K562 (cell line): Measurements from ENCODE around the gene INHBE. TPM values are rescaled to one million over a fixed set of nuclear protein-coding genes. Genes with fewer than 3 reads are reported as not detected.

Source experiments
- ATAC-seq: fragments of 200-7000 bp; cut with Tn5 transposase; 3 replicates; pipeline ENCODE4 v1.9.1; 2020; ENCODE audit warnings: moderate library complexity
- BruUV-seq: library from RNA; stranded (reverse); fragments of 400-500 nt; replicated peaks from 2 replicates; lab custom pipeline; 2021; lab: Mats Ljungman, UMichigan
- CTCF ChIA-PET: fragments of 300-600 bp; formaldehyde crosslinking; extraction: SDS; loops from one replicate; lab custom pipeline; 2021; ENCODE audit warnings: low intra/inter-chr PET ratio; lab: Yijun Ruan, JAX
- POLR2A ChIA-PET: fragments of 300-600, 350-650 bp; sonication (Branson Sonifier 250); formaldehyde crosslinking; extraction: SDS; loops from one replicate; lab custom pipeline; 2021; ENCODE audit warnings: antibody characterized with exemption, inconsistent platforms; lab: Yijun Ruan, JAX
- DNase-seq, 4 experiments: peaks; one replicate each; pipeline versions ENCODE4 v3.0.0 to v3.0.0-alpha.2; 2011 to 2018; ENCODE audit warnings: low spot score in 3 of 4, mixed read lengths in 3 of 4; ENCODE audit errors: extremely low read depth in 1 of 4
- FAIRE-seq: peaks from 2 replicates; lab custom pipeline; 2011; peaks lifted over from hg19 to GRCh38; lab: Jason Lieb, UNC
- H2AFZ ChIP-seq: 2 replicates; pipeline ENCODE4 v1.6.0; 2011; ENCODE audit warnings: low read depth, low read length, control low read depth, inconsistent platforms
- H3K27ac ChIP-seq: fragments of 200-600 bp; 3 replicates; pipeline ENCODE4 v1.8.0; 2011; ENCODE audit warnings: low read depth, mild to moderate bottlenecking, control low read depth, inconsistent platforms, low read length, moderate library complexity, mixed read lengths; ENCODE audit errors: extremely low read depth
- H3K27me3 ChIP-seq, 2 experiments: fragments of 300-600 bp in 1 of 2; 2 replicates in 1 of 2; 3 replicates in 1 of 2; pipeline versions ENCODE4 v1.6.0 to v1.8.0; 2011; ENCODE audit warnings: inconsistent platforms in 2 of 2, low read length in 2 of 2, mild to moderate bottlenecking in 1 of 2, mixed read lengths in 1 of 2, moderate library complexity in 1 of 2; ENCODE audit not compliant: control insufficient read depth in 2 of 2, insufficient read depth in 2 of 2
- H3K36me3 ChIP-seq: fragments of 300-600 bp; 3 replicates; pipeline ENCODE4 v1.8.0; 2011; ENCODE audit warnings: mild to moderate bottlenecking, low read length, inconsistent platforms; ENCODE audit not compliant: control insufficient read depth, insufficient read depth
- H3K4me1 ChIP-seq, 2 experiments: fragments of 200-600 bp in 1 of 2; replicated peaks in 1 of 2; 2 replicates in 1 of 2; 3 replicates in 1 of 2; pipeline versions ENCODE4 v1.5.1 to v1.8.0; 2011; ENCODE audit warnings: inconsistent platforms in 2 of 2, low read length in 2 of 2, mild to moderate bottlenecking in 1 of 2, mixed read lengths in 1 of 2, moderate library complexity in 1 of 2; ENCODE audit not compliant: control insufficient read depth in 2 of 2, insufficient read depth in 2 of 2
- H3K4me2 ChIP-seq: 2 replicates; pipeline ENCODE4 v1.6.1; 2011; ENCODE audit warnings: low read length, control low read depth, inconsistent platforms, mixed read lengths; ENCODE audit not compliant: insufficient read depth
- H3K4me3 ChIP-seq: fragments of 200-600 bp; sonication (generic), shearing (Covaris generic); 2 replicates; pipeline ENCODE4 v1.5.1; 2016; ENCODE audit warnings: control low read depth, inconsistent platforms
- H3K79me2 ChIP-seq: fragments of 200-600 bp; 3 replicates; pipeline ENCODE4 v1.8.0; 2011; ENCODE audit warnings: low read length, inconsistent platforms; ENCODE audit not compliant: control insufficient read depth, insufficient read depth
- H3K9ac ChIP-seq, 2 experiments: 2 replicates each; pipeline versions ENCODE4 v1.6.0 to v1.6.1; 2011; ENCODE audit warnings: low read depth in 2 of 2, low read length in 2 of 2, control low read depth in 1 of 2, inconsistent platforms in 1 of 2, mild to moderate bottlenecking in 1 of 2, mixed read lengths in 1 of 2; ENCODE audit not compliant: insufficient read depth in 1 of 2
- H3K9me1 ChIP-seq: one replicate; pipeline ENCODE4 v1.6.0; 2011; ENCODE audit warnings: inconsistent platforms, mild to moderate bottlenecking, low read length, moderate library complexity; ENCODE audit not compliant: control insufficient read depth, insufficient read depth
- H3K9me3 ChIP-seq: replicated peaks from 2 replicates; pipeline ENCODE4 v1.5.1; 2011; ENCODE audit warnings: low read depth, low read length, inconsistent platforms; ENCODE audit not compliant: control insufficient read depth, insufficient read depth
- H4K20me1 ChIP-seq: replicated peaks from 2 replicates; pipeline ENCODE4 v1.6.1; 2011; ENCODE audit warnings: low read length, inconsistent platforms, mixed read lengths; ENCODE audit not compliant: control insufficient read depth, insufficient read depth
- ETS1 ChIP-seq: conservative IDR thresholded peaks from 2 replicates; pipeline ENCODE4 v1.6.1; 2011; ENCODE audit warnings: low read depth, mild to moderate bottlenecking, low read length; ENCODE audit not compliant: control insufficient read depth
- HMGN3 ChIP-seq: IDR thresholded peaks from 2 replicates; pipeline ENCODE4 v1.6.1; 2011; ENCODE audit warnings: borderline replicate concordance, low read depth, mild to moderate bottlenecking, mixed read lengths, low read length; ENCODE audit not compliant: insufficient read length; ENCODE audit errors: extremely low read depth
- ILK ChIP-seq: fragments of 450-650 bp; IDR thresholded peaks from 2 replicates; pipeline ENCODE4 v1.6.1; 2016; ENCODE audit warnings: missing genetic modification characterization, low read depth, mild to moderate bottlenecking, missing compliant biosample characterization, moderate library complexity, borderline replicate concordance
- NFIX ChIP-seq: fragments of 250-450 bp; sonication (Bioruptor Pico); IDR thresholded peaks from 2 replicates; pipeline ENCODE4 v1.4.0; 2020; ENCODE audit warnings: low read depth, mild to moderate bottlenecking, moderate library complexity
- SRF ChIP-seq, 2 experiments: fragments of 250-450, 450-650 bp in 1 of 2; sonication (Bioruptor Pico) in 1 of 2; sonication (generic) in 1 of 2; formaldehyde crosslinking; IDR thresholded peaks; 2 replicates each; pipeline versions ENCODE4 v1.5.0 to v1.5.1; 2020 to 2022; ENCODE audit warnings: mild to moderate bottlenecking in 1 of 2, missing genetic modification reagents in 1 of 2
- ZNF347 ChIP-seq: fragments of 450-650 bp; formaldehyde crosslinking; IDR thresholded peaks from 2 replicates; pipeline ENCODE4 v1.4.0; 2020; ENCODE audit warnings: low read depth, mild to moderate bottlenecking, moderate library complexity
- WGBS: fragments of 100-300 bp; shearing (Covaris generic); methylation state at CpG from one replicate; pipeline ENCODE4 v1.1.6; 2016; ENCODE audit warnings: low coverage, mixed read lengths; ENCODE audit not compliant: insufficient coverage; ENCODE audit errors: missing lambda C conversion rate; 5-methylcytosine and 5-hydroxymethylcytosine counted together
- in situ Hi-C: fragments of 300-500 bp; cut with MboI; formaldehyde crosslinking; loops from 4 replicates; pipeline ENCODE4 v1.15.0; 2018; ENCODE audit warnings: inconsistent platforms, mixed read lengths
- intact Hi-C: fragments of 100-400 bp; cut with micrococcal nuclease; formaldehyde crosslinking; loops from 2 replicates; pipeline ENCODE4 v1.14.2; 2022
- polyA plus RNA-seq, 8 experiments: library from polyadenylated mRNA; depleted of rRNA in 4 of 8; stranded (reverse) in 5 of 8; unstranded in 3 of 8; fragments of >200 nt; fragmentation: Nextera tagmentation in 2 of 8; fragmentation: Illumina TruSeq in 1 of 8; extraction: Ambion mirVana in 2 of 8; extraction: Trizol in 1 of 8; gene quantifications; 2 replicates each; pipeline versions ENCODE4 v1.2.1 to v1.2.3, GENCODE V29; 2011 to 2014; ENCODE audit warnings: inconsistent platforms in 1 of 8, missing spikeins in 1 of 8
- total RNA-seq, 7 experiments: library from RNA; depleted of rRNA in 6 of 7; stranded (reverse); fragments of >200 nt in 6 of 7; fragmentation: Illumina TruSeq in 2 of 7; extraction: Trizol in 2 of 7; gene quantifications; 2 replicates each; pipeline versions ENCODE4 v1.2.1 to v1.2.3, GENCODE V29; 2011 to 2021; ENCODE audit warnings: low replicate concordance in 1 of 7

Gene INHBE
- total and polyA plus RNA-seq, 9 of the 15 experiments (the other 6 are each of a cell fraction or from before 2014, with no cell fraction given): 0.94 to 9.9 (median 7.3) TPM

GRCh38 chr12:57471661-57472060 lies 16.6 kb downstream of the INHBE start:
- Histone ChIP-seq H3K79me2 (no peaks in the 10 kb centered on the region), H3K4me3 (no peak overlapping the region), H3K9ac (no peak overlapping the region), H3K27ac (no peak overlapping the region)
- WGBS: 12% methylated on average over 3 of the region's 3 CpGs
- TF ChIP-seq HMGN3 (no peak), ETS1 (no peak), ILK (tag) (no peak), NFIX (CRISPR knock-in tag) (no peak), ZNF347 (CRISPR knock-in tag) (no peak), SRF (CRISPR knock-in tag; IDR thresholded peaks at IDR 0.05) (no peak)
- TF ChIP-seq, all 486 proteins: peak for 0
- Histone ChIP-seq H4K20me1 (no peaks in the 10 kb centered on the region), H3K27me3 (peaks cover 14 to 40% of the 10 kb centered on the region in 2 experiments; a peak in 4 of 5 replicates), H3K9me1 (no peaks in the 10 kb centered on the region), H3K9me3 (no peaks in the 10 kb centered on the region), H3K4me2 (no peak overlapping the region), H3K36me3 (no peaks in the 10 kb centered on the region), H2AFZ (no peak overlapping the region), H3K4me1 (peaks cover 19 to 31% of the 10 kb centered on the region in 2 experiments)
- BruUV-seq: no TSS peak
- DNase-seq (no peak), ATAC-seq (no peak), FAIRE-seq (no peak)
- intact Hi-C loops: no loop called here
- ChIA-PET POLR2A (interaction anchor here (0.7 to 1.1 kb wide), 6 partner anchors 9 to 13 kb away, joined by 3 to 4 read pairs (median 4); no protein-coding TSS in a partner anchor), CTCF (no interaction called here)
- in situ Hi-C loops: no loop called here
